D341Med (cell line): ENCODE results near the gene CMTM4.

Experiments used
- DNase-seq: peaks from one replicate; pipeline ENCODE4 v3.0.0; 2012; ENCODE audit warnings: low spot score

Gene CMTM4

GRCh38 chr16:66696669-66697630 lies at the start of gene CMTM4:
Gene CMTM4, minus strand, starts transcription at chr16:66696743. Its CDS starts 218 bp downstream, at chr16:66696525.
- DNase-seq, result peak; percentile 97

- no peak for DNase-seq
Measured at GRCh38 chr16:66746048-66746447, 49.5 kb upstream of the CMTM4 start.

GRCh38 chr16:66741950-66742808 lies 45.6 kb upstream of the CMTM4 start:
- no peak for DNase-seq

GRCh38 chr16:66741169-66741900 lies 44.8 kb upstream of the CMTM4 start:
- peak; percentile 33 for DNase-seq

GRCh38 chr16:66740533-66740932 lies 44.0 kb upstream of the CMTM4 start:
- DNase-seq, result no peak

GRCh38 chr16:66740010-66740409 lies 43.5 kb upstream of the CMTM4 start:
- peak; percentile 71 for DNase-seq

- DNase-seq, result no peak
Measured at GRCh38 chr16:66735891-66736290, 39.3 kb upstream of the CMTM4 start.

GRCh38 chr16:66731101-66731500 lies 34.6 kb upstream of the CMTM4 start:
- DNase-seq, result no peak

GRCh38 chr16:66728804-66729203 lies 32.3 kb upstream of the CMTM4 start:
- DNase-seq, result no peak

GRCh38 chr16:66728117-66728787 lies 31.7 kb upstream of the CMTM4 start:
- peak; percentile 69 for DNase-seq

GRCh38 chr16:66720766-66721165 lies 24.2 kb upstream of the CMTM4 start:
- DNase-seq, result no peak

- DNase-seq, result no peak
Measured at GRCh38 chr16:66719246-66719645, 22.7 kb upstream of the CMTM4 start.

- no peak for DNase-seq
Measured at GRCh38 chr16:66717776-66718175, 21.2 kb upstream of the CMTM4 start.

- DNase-seq, result peak; percentile 72
Measured at GRCh38 chr16:66717112-66717675, 20.7 kb upstream of the CMTM4 start.

GRCh38 chr16:66714654-66715307 lies 18.2 kb upstream of the CMTM4 start:
- DNase-seq, result no peak

GRCh38 chr16:66714062-66714461 lies 17.5 kb upstream of the CMTM4 start:
- DNase-seq, result no peak

GRCh38 chr16:66713076-66713475 lies 16.5 kb upstream of the CMTM4 start:
- DNase-seq, result no peak

GRCh38 chr16:66712512-66712911 lies 16.0 kb upstream of the CMTM4 start:
- no peak for DNase-seq

GRCh38 chr16:66711581-66711980 lies 15.0 kb upstream of the CMTM4 start:
- DNase-seq, result no peak

GRCh38 chr16:66706506-66706880 lies 9.9 kb upstream of the CMTM4 start:
- no peak for DNase-seq
